Endothelial cell of umbilical vein (primary cell): ENCODE measurements around the gene JAG2. TPM values are rescaled to one million over a fixed set of nuclear protein-coding genes. Genes with fewer than 3 reads are reported as not detected.

Experiments
- BruUV-seq: library from RNA; stranded (reverse); fragments of 400-500 nt; replicated peaks from 2 replicates; lab custom pipeline; 2021; lab: Mats Ljungman, UMichigan
- CTCF ChIA-PET: fragments of 300-600, 350-600 bp; sonication (Branson Sonifier 250); formaldehyde crosslinking; loops from one replicate; lab custom pipeline; 2021; ENCODE audit warnings: antibody characterized with exemption, inconsistent platforms; lab: Charles Lee
- POLR2A ChIA-PET: fragments of 300-600, 350-600 bp; sonication (Branson Sonifier 250); formaldehyde crosslinking; loops from one replicate; lab custom pipeline; 2021; ENCODE audit warnings: antibody characterized with exemption, inconsistent platforms; lab: Charles Lee
- DNase-seq: peaks from one replicate; pipeline ENCODE4 v3.0.0-alpha.2; 2011; ENCODE audit warnings: low read depth, low spot score
- FAIRE-seq: peaks from 2 replicates; lab custom pipeline; 2011; peaks lifted over from hg19 to GRCh38; lab: Jason Lieb, UNC
- H2AFZ ChIP-seq: 2 replicates; pipeline ENCODE4 v1.6.0; 2012; ENCODE audit warnings: low read depth, low read length, control low read depth, inconsistent platforms
- H3K27ac ChIP-seq: 2 replicates; pipeline ENCODE4 v1.5.1; 2011; ENCODE audit warnings: low read depth, mild to moderate bottlenecking, control low read depth, low read length, moderate library complexity; ENCODE audit not compliant: insufficient read depth
- H3K27me3 ChIP-seq, 2 experiments: 2 replicates each; pipeline versions ENCODE4 v1.6.0 to v1.6.1; 2011; ENCODE audit warnings: low read length in 2 of 2, mixed read lengths in 1 of 2; ENCODE audit not compliant: control insufficient read depth in 2 of 2, insufficient read depth in 2 of 2
- H3K36me3 ChIP-seq, 2 experiments: 2 replicates in 1 of 2; 3 replicates in 1 of 2; pipeline ENCODE4 v1.5.1; 2011; ENCODE audit warnings: low read length in 2 of 2, mild to moderate bottlenecking in 1 of 2, moderate library complexity in 1 of 2; ENCODE audit not compliant: control insufficient read depth in 2 of 2, insufficient read depth in 2 of 2; ENCODE audit errors: extremely low read depth in 1 of 2
- H3K4me1 ChIP-seq: 3 replicates; pipeline ENCODE4 v1.5.1; 2011; ENCODE audit warnings: mild to moderate bottlenecking, low read length; ENCODE audit not compliant: control insufficient read depth, insufficient read depth; ENCODE audit errors: extremely low read depth
- H3K4me2 ChIP-seq: 2 replicates; pipeline ENCODE4 v1.6.1; 2011; ENCODE audit warnings: low read length, control low read depth, mixed read lengths; ENCODE audit not compliant: insufficient read depth
- H3K4me3 ChIP-seq, 3 experiments: fragments of 200-600 bp in 1 of 3; sonication (generic), shearing (Covaris generic) in 1 of 3; replicated peaks in 1 of 3; 2 replicates each; pipeline ENCODE4 v1.5.1; 2011 to 2016; ENCODE audit warnings: control low read depth in 3 of 3, low read length in 3 of 3, mild to moderate bottlenecking in 2 of 3, inconsistent platforms in 1 of 3, low read depth in 1 of 3, moderate library complexity in 1 of 3; ENCODE audit not compliant: insufficient read depth in 1 of 3
- H3K79me2 ChIP-seq: 2 replicates; pipeline ENCODE4 v1.6.0; 2012; ENCODE audit warnings: low read length, inconsistent platforms; ENCODE audit not compliant: control insufficient read depth, insufficient read depth
- H3K9ac ChIP-seq: replicated peaks from 2 replicates; pipeline ENCODE3; 2011; ENCODE audit warnings: low read length, control low read depth; ENCODE audit not compliant: insufficient read depth; ENCODE audit errors: extremely low read depth
- H3K9me1 ChIP-seq: replicated peaks from 3 replicates; pipeline ENCODE4 v1.6.0; 2011; ENCODE audit warnings: mild to moderate bottlenecking, low read length; ENCODE audit not compliant: control insufficient read depth, insufficient read depth; ENCODE audit errors: extremely low read depth
- H3K9me3 ChIP-seq: replicated peaks from 2 replicates; pipeline ENCODE4 v1.5.1; 2012; ENCODE audit warnings: low read length, inconsistent platforms; ENCODE audit not compliant: control insufficient read depth, insufficient read depth
- H4K20me1 ChIP-seq: replicated peaks from 2 replicates; pipeline ENCODE3; 2011; ENCODE audit warnings: mild to moderate bottlenecking, low read length; ENCODE audit not compliant: control insufficient read depth, insufficient read depth; ENCODE audit errors: extremely low read depth
- EZH2 ChIP-seq: IDR thresholded peaks from 2 replicates; pipeline ENCODE4 v1.6.1; 2012; ENCODE audit warnings: borderline replicate concordance, low read depth, mild to moderate bottlenecking, moderate library complexity, low read length, inconsistent platforms; ENCODE audit not compliant: severe bottlenecking
- FOS ChIP-seq: IDR thresholded peaks from 2 replicates; pipeline ENCODE4 v1.6.1; 2011; ENCODE audit warnings: mild to moderate bottlenecking, low read length, moderate library complexity, borderline replicate concordance; ENCODE audit not compliant: insufficient read depth
- GATA2 ChIP-seq: IDR thresholded peaks from 2 replicates; pipeline ENCODE4 v1.7.0; 2011; ENCODE audit warnings: low read depth, mild to moderate bottlenecking, moderate library complexity, mixed read lengths, low read length; ENCODE audit not compliant: insufficient read length, insufficient read depth
- JUN ChIP-seq: IDR thresholded peaks from 2 replicates; pipeline ENCODE4 v1.6.1; 2011; ENCODE audit warnings: borderline replicate concordance, low read depth; ENCODE audit not compliant: insufficient read length, insufficient read depth
- MYC ChIP-seq: IDR thresholded peaks from one replicate; pipeline ENCODE4 v1.6.1; 2011; ENCODE audit warnings: mild to moderate bottlenecking, low read depth, low read length
- POLR2A ChIP-seq: IDR thresholded peaks from 2 replicates; pipeline ENCODE4 v1.6.1; 2012; ENCODE audit warnings: low read depth, mild to moderate bottlenecking, control low read depth, low read length
- POLR2AphosphoS5 ChIP-seq: IDR thresholded peaks from 2 replicates; pipeline ENCODE4 v1.6.1; 2012; ENCODE audit warnings: low read depth, mild to moderate bottlenecking, control low read depth, low read length, moderate library complexity; ENCODE audit not compliant: insufficient read depth
- dilution Hi-C: fragments of 300-500 bp; cut with MboI; formaldehyde crosslinking; loops from one replicate; pipeline ENCODE4 v1.15.0; 2019; ENCODE audit warnings: low sequenced_read_pairs; ENCODE audit not compliant: extremely low pct_ligation_motif_present
- intact Hi-C: fragments of 100-400 bp; cut with micrococcal nuclease; formaldehyde crosslinking; loops from one replicate; pipeline ENCODE4 v1.10.0; 2022
- polyA plus RNA-seq, 4 experiments: library from polyadenylated mRNA; depleted of rRNA in 3 of 4; stranded (reverse) in 3 of 4; unstranded in 1 of 4; fragments of >200 nt; gene quantifications; 2 replicates each; pipeline versions ENCODE4 v1.2.1 to v1.2.3, GENCODE V29; 2011 to 2012; ENCODE audit warnings: missing spikeins in 1 of 4
- total RNA-seq: library from RNA; stranded (reverse); gene quantifications from 2 replicates; pipeline ENCODE4 v1.2.3, GENCODE V29; 2021
- TF ChIP-seq, protein P1 (sequence below), 2 donors: IDR thresholded peaks; 1 replicate in 1 of 2; 2 replicates in 1 of 2; pipeline ENCODE4 v1.5.1; 2011; ENCODE audit warnings: low read length in 2 of 2, mild to moderate bottlenecking in 2 of 2, moderate library complexity in 2 of 2, control low read depth in 1 of 2, inconsistent platforms in 1 of 2, low read depth in 1 of 2; ENCODE audit not compliant: insufficient read depth in 1 of 2; ENCODE audit errors: extremely low read depth in 1 of 2
- TF ChIP-seq, protein P2 (sequence below): IDR thresholded peaks from 2 replicates; pipeline ENCODE4 v1.6.1; 2011; ENCODE audit not compliant: insufficient read depth, insufficient read length

Gene JAG2
- total and polyA plus RNA-seq, 2 donors (not counting 3 experiments of a cell fraction or from before 2014, with no cell fraction given): 105 to 128 TPM

DNA sequence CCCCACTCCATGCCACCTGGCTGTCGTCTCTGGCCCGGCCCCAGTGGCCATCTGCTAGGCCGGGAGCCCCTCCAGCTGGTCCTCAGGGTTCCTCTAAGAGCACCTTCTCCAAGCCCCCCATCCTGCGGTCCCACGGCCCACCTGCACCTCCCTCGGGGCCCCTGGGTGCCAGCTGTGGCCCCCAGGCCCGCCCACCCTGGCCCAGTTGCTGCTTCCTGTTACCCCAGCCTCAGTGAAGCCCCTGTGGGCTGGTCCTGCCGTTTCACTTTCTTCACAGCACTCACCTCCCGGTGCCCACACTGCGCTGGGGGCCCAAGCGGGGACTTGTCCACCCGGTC, 40.1 kb upstream of the JAG2 start:
- intact Hi-C loops (loop anchor here (10.0 kb wide), 1 partner anchor 46 kb away; no protein-coding TSS in a partner anchor), dilution Hi-C loops (no loop called here)
- Histone ChIP-seq H3K79me2 (no peaks in the 10 kb centered on the region), H3K9ac (no peak overlapping the region), H3K4me1 (no peaks in the 10 kb centered on the region), H3K27ac (no peak overlapping the region), H3K36me3 (peaks cover 0 to 11% of the 10 kb centered on the region in 2 experiments), H2AFZ (no peak overlapping the region), H3K27me3 (no peaks in the 10 kb centered on the region), H3K4me2 (no peak overlapping the region), H3K9me1 (no peaks in the 10 kb centered on the region), H3K9me3 (no peaks in the 10 kb centered on the region), H4K20me1 (no peaks in the 10 kb centered on the region), H3K4me3 (no peak overlapping the region)
- ChIA-PET POLR2A (no interaction called here), CTCF (no interaction called here)
- FAIRE-seq (no peak), DNase-seq (no peak)
- BruUV-seq: no TSS peak
- TF ChIP-seq POLR2AphosphoS5 (no peak), EZH2 (no peak), JUN (no peak), POLR2A (no peak), FOS (no peak), MYC (no peak), GATA2 (no peak)
- TF ChIP-seq, protein P1, sequence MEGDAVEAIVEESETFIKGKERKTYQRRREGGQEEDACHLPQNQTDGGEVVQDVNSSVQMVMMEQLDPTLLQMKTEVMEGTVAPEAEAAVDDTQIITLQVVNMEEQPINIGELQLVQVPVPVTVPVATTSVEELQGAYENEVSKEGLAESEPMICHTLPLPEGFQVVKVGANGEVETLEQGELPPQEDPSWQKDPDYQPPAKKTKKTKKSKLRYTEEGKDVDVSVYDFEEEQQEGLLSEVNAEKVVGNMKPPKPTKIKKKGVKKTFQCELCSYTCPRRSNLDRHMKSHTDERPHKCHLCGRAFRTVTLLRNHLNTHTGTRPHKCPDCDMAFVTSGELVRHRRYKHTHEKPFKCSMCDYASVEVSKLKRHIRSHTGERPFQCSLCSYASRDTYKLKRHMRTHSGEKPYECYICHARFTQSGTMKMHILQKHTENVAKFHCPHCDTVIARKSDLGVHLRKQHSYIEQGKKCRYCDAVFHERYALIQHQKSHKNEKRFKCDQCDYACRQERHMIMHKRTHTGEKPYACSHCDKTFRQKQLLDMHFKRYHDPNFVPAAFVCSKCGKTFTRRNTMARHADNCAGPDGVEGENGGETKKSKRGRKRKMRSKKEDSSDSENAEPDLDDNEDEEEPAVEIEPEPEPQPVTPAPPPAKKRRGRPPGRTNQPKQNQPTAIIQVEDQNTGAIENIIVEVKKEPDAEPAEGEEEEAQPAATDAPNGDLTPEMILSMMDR (IDR thresholded peaks at IDR 0.05; ENCODE audit: extremely low read depth in 1 of 2, insufficient read depth in 1 of 2, low read depth in 1 of 2, low read length in 2 of 2): no peak
- TF ChIP-seq, protein P2, sequence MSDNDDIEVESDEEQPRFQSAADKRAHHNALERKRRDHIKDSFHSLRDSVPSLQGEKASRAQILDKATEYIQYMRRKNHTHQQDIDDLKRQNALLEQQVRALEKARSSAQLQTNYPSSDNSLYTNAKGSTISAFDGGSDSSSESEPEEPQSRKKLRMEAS: no peak
